GM19238 (cell line): ENCODE results near the gene TICRR.

Experiments used
- DNase-seq: peaks from one replicate; pipeline ENCODE4 v3.0.0; 2011; ENCODE audit warnings: low spot score; ENCODE audit not compliant: insufficient read length

TICRR gene

GRCh38 chr15:89654847-89655805 lies 79.9 kb downstream of the TICRR start, which contains the start of gene KIF7:
Gene KIF7, minus strand, starts transcription at chr15:89655467. Its CDS starts 2,537 bp downstream, at chr15:89652930.
- no peak for DNase-seq

- no peak for DNase-seq
Measured at GRCh38 chr15:89656116-89656815, 81.0 kb downstream of the TICRR start.

DNA sequence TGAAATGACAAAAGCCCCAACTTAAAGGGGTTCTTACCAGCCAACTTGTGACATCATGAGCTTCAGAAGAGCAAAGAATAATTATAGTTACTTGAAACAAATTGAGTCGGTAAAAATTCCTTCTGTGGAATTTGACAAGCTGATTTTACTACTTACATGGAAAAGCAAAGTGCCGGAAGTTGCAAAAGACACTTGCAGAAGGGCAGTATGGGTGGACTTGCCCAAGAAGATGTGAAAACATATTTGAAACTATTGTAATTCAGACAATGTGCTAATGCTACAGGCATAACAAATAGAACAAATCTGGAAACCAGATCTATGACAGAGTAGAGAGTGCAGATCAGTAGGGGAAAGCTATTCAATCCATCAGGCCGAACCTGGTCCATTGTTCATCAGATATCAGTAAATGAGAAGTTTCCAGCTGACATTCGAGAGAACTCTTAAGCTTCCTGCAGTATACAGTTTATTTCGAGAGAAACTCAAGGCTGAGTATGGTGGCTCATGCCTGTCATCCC lies 82.5 kb downstream of the TICRR start:
- DNase-seq, result no peak

DNA sequence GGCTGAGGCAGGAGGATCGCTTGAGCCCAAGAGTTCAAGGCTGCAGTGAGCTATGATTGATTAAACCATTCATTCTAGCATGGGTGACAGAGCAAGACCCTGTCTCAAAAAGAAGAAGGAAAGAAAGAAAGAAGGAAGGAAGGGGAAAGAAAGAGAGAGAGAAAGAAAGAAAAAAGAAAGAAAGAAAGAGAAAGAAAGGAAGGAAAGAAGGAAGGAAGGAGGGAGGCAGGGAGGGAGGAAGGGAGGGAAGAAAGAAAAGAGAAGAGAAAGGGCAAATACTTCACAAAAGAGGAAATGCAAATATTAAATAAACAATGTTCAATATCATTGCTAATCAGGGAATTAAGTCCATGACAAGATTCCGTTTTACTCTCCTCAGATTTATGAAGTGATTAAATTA lies 84.0 kb downstream of the TICRR start:
- no peak for DNase-seq

- DNase-seq, result no peak
Measured at GRCh38 chr15:89660556-89660955, 85.3 kb downstream of the TICRR start.

GRCh38 chr15:89662893-89663626 lies 87.8 kb downstream of the TICRR start:
- no peak for DNase-seq

GRCh38 chr15:89664441-89665350 lies 89.4 kb downstream of the TICRR start:
- no peak for DNase-seq

GRCh38 chr15:89665449-89666181 lies 90.3 kb downstream of the TICRR start:
- DNase-seq, result peak; percentile 42

DNA sequence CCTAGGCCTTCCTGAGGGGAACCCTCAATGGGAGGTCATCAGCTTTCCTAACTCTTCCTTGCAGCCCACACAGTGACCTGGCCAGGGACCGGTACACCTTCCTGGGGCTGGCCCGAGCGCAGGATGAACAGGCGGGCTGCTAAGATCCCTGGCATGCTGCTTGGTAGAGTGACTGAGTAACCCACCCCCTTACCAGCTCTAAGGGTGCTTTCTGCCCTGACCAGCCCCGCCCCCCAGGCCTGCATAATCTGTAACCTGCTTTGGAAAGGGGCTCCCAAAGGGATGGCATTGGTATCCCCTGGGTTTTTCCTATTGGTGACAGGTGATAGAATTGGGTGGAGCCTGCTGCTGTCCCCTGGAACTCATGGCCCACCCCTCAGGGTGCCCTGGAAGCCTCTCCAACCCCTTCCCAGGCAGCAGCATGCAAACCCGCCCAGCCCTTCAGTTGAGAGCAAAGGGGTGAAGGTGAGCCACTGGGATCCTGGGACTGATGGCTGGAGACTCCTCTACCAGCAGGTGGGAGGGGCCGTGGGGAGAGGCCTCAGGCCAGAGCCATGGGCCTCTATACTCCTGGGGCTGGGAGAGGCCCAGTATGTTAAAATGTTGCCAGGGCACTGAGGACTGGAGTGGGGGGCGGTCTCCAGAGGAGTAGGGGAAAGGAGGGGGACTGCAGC lies 91.1 kb downstream of the TICRR start:
- DNase-seq, result no peak

- DNase-seq, result no peak
Measured at GRCh38 chr15:89666858-89667705, 91.8 kb downstream of the TICRR start.

DNA sequence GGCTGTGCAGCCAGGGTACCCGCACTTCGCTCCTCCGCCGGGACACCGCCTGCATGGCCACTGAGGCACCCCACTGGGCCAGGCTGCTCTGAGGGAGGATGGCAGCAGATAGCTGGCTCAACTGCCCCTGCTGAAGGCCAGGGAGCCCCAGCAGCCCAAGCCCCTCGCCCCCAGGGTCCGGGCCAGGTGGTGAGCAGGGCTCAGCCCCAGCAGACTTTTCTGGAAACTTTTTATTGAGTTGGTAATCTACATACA lies 92.4 kb downstream of the TICRR start:
- no peak for DNase-seq

- DNase-seq, result no peak
Measured at GRCh38 chr15:89668171-89668570, 92.9 kb downstream of the TICRR start.

DNA sequence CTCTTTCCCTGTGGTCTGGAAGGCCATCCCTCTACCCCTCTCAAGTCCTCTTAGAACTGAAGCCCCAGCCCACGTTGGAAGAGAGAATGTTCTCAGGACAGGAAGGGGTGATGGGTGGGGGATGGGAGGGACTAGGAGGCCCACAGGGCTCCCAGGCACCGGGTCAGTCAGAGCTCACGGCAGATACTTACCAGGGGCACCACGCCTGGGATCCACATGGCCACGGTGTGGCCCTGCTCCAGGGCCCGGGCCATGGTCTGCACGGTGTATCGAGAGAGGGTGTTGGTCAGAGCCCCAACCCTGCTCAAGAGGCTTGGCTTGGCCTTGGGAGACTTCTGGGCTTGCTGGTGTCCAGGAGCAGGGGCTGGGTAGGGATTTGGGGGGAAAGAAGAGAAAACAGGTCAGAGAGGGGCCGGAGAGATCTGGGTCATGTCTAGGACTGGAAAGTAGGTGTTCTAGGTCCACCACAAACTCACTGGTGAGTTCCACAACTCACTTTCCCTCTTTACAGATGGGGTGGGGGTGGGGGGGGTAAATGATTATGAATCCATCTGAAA lies 94.1 kb downstream of the TICRR start:
- no peak for DNase-seq

DNA sequence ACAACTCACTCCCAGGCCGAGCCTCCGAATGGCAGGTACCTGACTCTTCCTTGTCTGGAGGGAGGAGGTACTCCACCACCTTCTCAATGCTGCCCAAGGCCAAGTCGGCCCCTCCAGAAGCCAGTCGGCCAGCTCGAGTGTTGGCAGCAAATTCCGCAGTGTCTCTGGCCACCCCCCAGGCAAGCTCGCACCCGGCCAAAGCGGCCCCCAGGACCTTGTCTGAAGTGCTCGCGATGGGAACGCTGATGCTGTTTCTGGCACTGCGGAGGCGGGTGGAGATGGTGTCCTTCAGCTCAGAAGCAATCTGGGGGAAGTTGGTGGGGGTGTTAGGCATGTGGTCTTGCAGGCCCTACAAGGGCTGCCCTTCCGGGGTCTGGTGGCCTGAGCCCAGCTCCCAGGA lies 94.7 kb downstream of the TICRR start:
- no peak for DNase-seq

- DNase-seq, result no peak
Measured at GRCh38 chr15:89670971-89671560, 95.8 kb downstream of the TICRR start.

DNA sequence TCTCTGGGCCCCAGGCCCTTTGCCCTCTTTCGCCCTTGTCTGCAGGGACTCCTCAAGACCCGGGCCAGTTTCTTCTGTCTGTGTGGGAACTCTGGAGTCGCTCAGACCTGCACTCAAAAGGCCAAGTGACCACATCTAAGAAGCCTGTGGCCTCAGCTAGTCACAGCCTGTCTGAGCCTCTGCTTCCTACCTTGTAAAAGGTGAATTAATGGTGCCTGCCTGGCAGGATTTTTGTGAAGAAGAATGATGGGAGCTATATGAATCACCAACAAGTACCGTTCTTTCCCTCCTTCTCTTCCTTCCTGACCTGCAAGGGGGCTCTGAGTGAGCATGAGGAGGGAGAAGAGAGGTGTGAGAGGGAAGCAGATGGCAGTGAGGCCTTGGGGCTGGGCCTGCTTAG lies 96.4 kb downstream of the TICRR start:
- no peak for DNase-seq

- no peak for DNase-seq
Measured at GRCh38 chr15:89672221-89673164, 97.2 kb downstream of the TICRR start.
